H1 (cell line): Measurements from ENCODE around the gene SPECC1. TPM values are rescaled to one million over a fixed set of nuclear protein-coding genes. Genes with fewer than 3 reads are reported as not detected.

Experiments used
- CTCF ChIA-PET: fragments of 300-600 bp; sonication (Branson Sonifier 250); formaldehyde crosslinking; loops from one replicate; lab custom pipeline; 2021; ENCODE audit not compliant: partially characterized antibody; lab: Charles Lee
- POLR2A ChIA-PET: fragments of 300-600 bp; sonication (Branson Sonifier 250); formaldehyde crosslinking; loops from one replicate; lab custom pipeline; 2021; ENCODE audit warnings: inconsistent platforms; ENCODE audit not compliant: partially characterized antibody; lab: Charles Lee
- DNase-seq, 2 experiments: peaks; one replicate each; pipeline versions ENCODE4 v3.0.0 to v3.0.0-alpha.2; 2010 to 2022; ENCODE audit warnings: low spot score in 2 of 2, low read depth in 1 of 2, mixed read lengths in 1 of 2
- FAIRE-seq: peaks from 2 replicates; lab custom pipeline; 2011; peaks lifted over from hg19 to GRCh38; lab: Jason Lieb, UNC
- H2AFZ ChIP-seq: 2 replicates; pipeline ENCODE4 v1.8.1; 2012; ENCODE audit warnings: low read length, inconsistent platforms
- H2AK5ac ChIP-seq: 2 replicates; pipeline ENCODE4 v1.6.1; 2013; ENCODE audit warnings: low read depth, low read length
- H2BK120ac ChIP-seq: replicated peaks from 2 replicates; pipeline ENCODE3; 2013; ENCODE audit warnings: low read depth, low read length, inconsistent platforms
- H2BK12ac ChIP-seq: 2 replicates; pipeline ENCODE4 v1.6.1; 2013; ENCODE audit warnings: low read depth, low read length
- H2BK15ac ChIP-seq: 2 replicates; pipeline ENCODE4 v1.6.1; 2013; ENCODE audit warnings: low read length
- H2BK20ac ChIP-seq: 2 replicates; pipeline ENCODE4 v1.6.1; 2013; ENCODE audit warnings: low read length
- H2BK5ac ChIP-seq: 2 replicates; pipeline ENCODE4 v1.6.1; 2013; ENCODE audit warnings: low read depth, low read length
- H3K14ac ChIP-seq: 2 replicates; pipeline ENCODE4 v1.6.1; 2013; ENCODE audit warnings: inconsistent platforms; ENCODE audit not compliant: insufficient read length
- H3K18ac ChIP-seq: 2 replicates; pipeline ENCODE4 v1.6.1; 2013; ENCODE audit warnings: low read length; ENCODE audit errors: extremely low read depth
- H3K23ac ChIP-seq: 2 replicates; pipeline ENCODE4 v1.6.1; 2013; ENCODE audit warnings: inconsistent platforms; ENCODE audit not compliant: insufficient read length
- H3K23me2 ChIP-seq: 2 replicates; pipeline ENCODE4 v1.6.1; 2013; ENCODE audit warnings: low read depth, low read length
- H3K27ac ChIP-seq: 2 replicates; pipeline ENCODE4 v1.6.1; 2011; ENCODE audit warnings: low read depth, low read length, inconsistent platforms
- H3K27me3 ChIP-seq, 4 experiments: replicated peaks in 1 of 4; 1 replicate in 1 of 4; 2 replicates in 3 of 4; pipeline versions ENCODE4 v1.6.1 to v1.8.1; 2011 to 2013; ENCODE audit warnings: low read length in 3 of 4, mild to moderate bottlenecking in 3 of 4, inconsistent platforms in 2 of 4, mixed read lengths in 2 of 4, moderate library complexity in 1 of 4; ENCODE audit not compliant: control insufficient read depth in 3 of 4, insufficient read depth in 3 of 4; ENCODE audit errors: extremely low read depth in 1 of 4
- H3K36me3 ChIP-seq, 4 experiments: 2 replicates each; pipeline versions ENCODE4 v1.6.1 to v1.8.1; 2011 to 2013; ENCODE audit warnings: mild to moderate bottlenecking in 4 of 4, low read length in 3 of 4, moderate library complexity in 2 of 4, control low read depth in 1 of 4, inconsistent platforms in 1 of 4; ENCODE audit not compliant: insufficient read depth in 4 of 4, control insufficient read depth in 2 of 4
- H3K4ac ChIP-seq: replicated peaks from 2 replicates; pipeline ENCODE3; 2013; ENCODE audit warnings: low read length, low read depth, mixed read lengths, inconsistent platforms; ENCODE audit not compliant: insufficient read length
- H3K4me1 ChIP-seq, 4 experiments: replicated peaks in 1 of 4; 1 replicate in 1 of 4; 2 replicates in 3 of 4; pipeline versions ENCODE4 v1.6.1 to v1.8.1; 2011 to 2013; ENCODE audit warnings: low read length in 3 of 4, inconsistent platforms in 2 of 4, mixed read lengths in 1 of 4; ENCODE audit not compliant: insufficient read depth in 4 of 4, control insufficient read depth in 3 of 4
- H3K4me2 ChIP-seq, 2 experiments: 2 replicates each; pipeline versions ENCODE4 v1.6.1 to v1.8.1; 2011 to 2013; ENCODE audit warnings: low read depth in 2 of 2, low read length in 2 of 2, control low read depth in 1 of 2, inconsistent platforms in 1 of 2, mild to moderate bottlenecking in 1 of 2; ENCODE audit not compliant: insufficient read depth in 1 of 2
- H3K4me3 ChIP-seq, 4 experiments: fragments of 200-600, 300-600 bp in 1 of 4; sonication (generic), shearing (Covaris generic), sonication (Bioruptor Twin) in 1 of 4; 2 replicates each; pipeline versions ENCODE4 v1.5.1 to v1.8.1; 2011 to 2016; ENCODE audit warnings: low read length in 4 of 4, low read depth in 3 of 4, control low read depth in 2 of 4, inconsistent platforms in 2 of 4, mild to moderate bottlenecking in 2 of 4, mixed read lengths in 1 of 4, moderate library complexity in 1 of 4; ENCODE audit not compliant: insufficient read depth in 2 of 4; ENCODE audit errors: extremely low read depth in 1 of 4
- H3K56ac ChIP-seq: replicated peaks from 2 replicates; pipeline ENCODE3; 2013; ENCODE audit warnings: low read depth, mild to moderate bottlenecking, mixed read lengths, low read length, inconsistent platforms; ENCODE audit not compliant: insufficient read length
- H3K79me1 ChIP-seq: 2 replicates; pipeline ENCODE4 v1.6.1; 2013; ENCODE audit warnings: low read depth, low read length, control low read depth
- H3K79me2 ChIP-seq, 2 experiments: 2 replicates each; pipeline versions ENCODE4 v1.6.1 to v1.8.1; 2012 to 2013; ENCODE audit warnings: low read length in 2 of 2, mild to moderate bottlenecking in 2 of 2, inconsistent platforms in 1 of 2; ENCODE audit not compliant: insufficient read depth in 2 of 2, control insufficient read depth in 1 of 2
- H3K9ac ChIP-seq, 4 experiments: replicated peaks in 1 of 4; 1 replicate in 1 of 4; 2 replicates in 3 of 4; pipeline versions ENCODE4 v1.6.1 to v1.8.1; 2011 to 2013; ENCODE audit warnings: low read depth in 3 of 4, low read length in 3 of 4, control low read depth in 2 of 4, mild to moderate bottlenecking in 2 of 4, moderate library complexity in 2 of 4, inconsistent platforms in 1 of 4; ENCODE audit errors: extremely low read depth in 1 of 4
- H3K9me3 ChIP-seq, 2 experiments: 2 replicates each; pipeline versions ENCODE4 v1.6.1 to v1.8.1; 2012 to 2013; ENCODE audit warnings: mild to moderate bottlenecking in 2 of 2, moderate library complexity in 2 of 2, control low read depth in 1 of 2, inconsistent platforms in 1 of 2, low read depth in 1 of 2, low read length in 1 of 2, mixed read lengths in 1 of 2; ENCODE audit not compliant: insufficient read depth in 2 of 2
- H4K20me1 ChIP-seq, 2 experiments: replicated peaks in 1 of 2; 2 replicates each; pipeline versions ENCODE3 to v1.8.1; 2011 to 2013; ENCODE audit warnings: inconsistent platforms in 2 of 2, low read length in 2 of 2, mild to moderate bottlenecking in 1 of 2; ENCODE audit not compliant: insufficient read depth in 2 of 2, control insufficient read depth in 1 of 2
- H4K5ac ChIP-seq: 2 replicates; pipeline ENCODE4 v1.6.1; 2013; ENCODE audit warnings: low read length, low read depth, mixed read lengths, inconsistent platforms; ENCODE audit not compliant: insufficient read length
- H4K8ac ChIP-seq: 2 replicates; pipeline ENCODE4 v1.8.0; 2013; ENCODE audit warnings: mild to moderate bottlenecking, moderate library complexity, low read length, inconsistent platforms; ENCODE audit not compliant: insufficient read depth; ENCODE audit errors: extremely low read depth
- H4K91ac ChIP-seq: replicated peaks from 2 replicates; pipeline ENCODE3; 2013; ENCODE audit warnings: low read length, mixed read lengths, inconsistent platforms; ENCODE audit not compliant: insufficient read length
- ASH2L ChIP-seq: fragments of 200-600, 300-600 bp; sonication (generic); IDR thresholded peaks from one replicate; pipeline ENCODE4 v1.7.1; 2017; ENCODE audit warnings: low read length
- BCL11A ChIP-seq, 2 experiments: IDR thresholded peaks; one replicate each; pipeline ENCODE4 v1.6.1; 2011; ENCODE audit warnings: low read depth in 2 of 2, low read length in 2 of 2, mild to moderate bottlenecking in 2 of 2
- SP2 ChIP-seq: IDR thresholded peaks from 2 replicates; pipeline ENCODE4 v1.6.1; 2012; ENCODE audit warnings: mild to moderate bottlenecking, low read length, inconsistent platforms
- WGBS, 2 experiments: shearing (Covaris generic) in 1 of 2; methylation state at CpG; one replicate each; pipeline versions ENCODE4 v1.1.6 to v1.1.7; 2013 to 2015; ENCODE audit warnings: low lambda C conversion rate in 2 of 2, mixed read lengths in 2 of 2, inconsistent platforms in 1 of 2, low coverage in 1 of 2, missing lambda C conversion rate in 1 of 2; ENCODE audit not compliant: insufficient replicate concordance in 2 of 2, insufficient coverage in 1 of 2, insufficient read length in 1 of 2; ENCODE audit errors: extremely low coverage in 1 of 2, missing lambda C conversion rate in 1 of 2; 5-methylcytosine and 5-hydroxymethylcytosine counted together
- polyA plus RNA-seq, 7 experiments: library from polyadenylated mRNA; depleted of rRNA in 3 of 7; stranded (reverse) in 5 of 7; unstranded in 2 of 7; fragments of >200 nt in 5 of 7; fragments of 200-250 nt in 2 of 7; gene quantifications; 1 replicate in 5 of 7; 2 replicates in 1 of 7; 4 replicates in 1 of 7; pipeline versions ENCODE4 v1.2.1 to v1.2.3, GENCODE V29; 2011 to 2013; ENCODE audit warnings: missing spikeins in 2 of 7, mixed read lengths in 2 of 7
- total RNA-seq: library from RNA; stranded (reverse); fragmentation: NEBNext Ultra II Directional; extraction: Animal tissue kit (Norgen Biotek cat#: 25700); gene quantifications from 2 replicates; pipeline ENCODE4 v1.2.1, GENCODE V29; 2021

SPECC1 gene
- total and polyA plus RNA-seq, 2 of the 8 experiments (the other 6 are each of a cell fraction or from before 2014, with no cell fraction given) = 35.8 to 87.9 TPM

GRCh38 chr17:20243524-20243923 is 234.4 kb downstream of the SPECC1 start:
- FAIRE-seq (peak; percentile 7), DNase-seq (no peak)
- Histone ChIP-seq H2BK120ac (no peak overlapping the region), H2BK5ac (no peak overlapping the region; the same call in 1 of the 2 replicates), H2BK20ac (no peak overlapping the region), H4K20me1 (no peaks in the 10 kb centered on the region), H3K23ac (no peak overlapping the region), H3K18ac (no peak overlapping the region), H3K4me2 (no peak overlapping the region), H4K8ac (no peak overlapping the region), H3K14ac (no peak overlapping the region), H2BK12ac (no peak overlapping the region), H3K9me3 (no peaks in the 10 kb centered on the region), H3K79me1 (no peaks in the 10 kb centered on the region), H2BK15ac (no peak overlapping the region), H4K5ac (no peak overlapping the region), H3K9ac (no peak overlapping the region), H3K56ac (no peak overlapping the region), H3K36me3 (peaks cover 5 to 20% (median 13%) of the 10 kb centered on the region in 4 experiments), H3K27me3 (no peaks in the 10 kb centered on the region), H2AK5ac (no peak overlapping the region), H3K4me3 (no peak overlapping the region), H3K4ac (no peak overlapping the region), H3K23me2 (no peaks in the 10 kb centered on the region), H3K4me1 (no peaks in the 10 kb centered on the region), H2AFZ (no peak overlapping the region), H3K27ac (no peak overlapping the region), H4K91ac (no peak overlapping the region), H3K79me2 (no peaks in the 10 kb centered on the region)
- WGBS, 2 experiments = 88% methylated on average over 1 of the region's 1 CpG; no CpG with 5 or more reads in 1 of the 2 experiments
- ChIA-PET POLR2A (no interaction called here), CTCF (interaction anchor here (3.0 kb wide), 1 partner anchor 16 kb away, joined by 12 read pairs; no protein-coding TSS in a partner anchor)
- TF ChIP-seq SP2 (no peak), BCL11A (IDR thresholded peaks at IDR 0.05; ENCODE audit: low read depth in 2 of 2, low read length in 2 of 2) (no peak), ASH2L (no peak)
